ENCODE measurements around the gene MMP2. TPM values are rescaled to one million over a fixed set of nuclear protein-coding genes. Genes with fewer than 3 reads are reported as not detected.
A peak's percentile ranks its signal among the peaks of the same experiment; 100 is the strongest.

MMP2 gene
- total RNA-seq, 2 donors from 2014 or later, result not detected

GRCh38 chr16:55453909-55454308 lies 25.1 kb upstream of the MMP2 start:
- Mint-ChIP-seq H3K36me3 (ENCODE audit: insufficient read depth in 2 of 2) (no peaks in the 10 kb centered on the region), H3K4me3 (no peak overlapping the region), H3K4me1 (ENCODE audit: low read depth) (no peaks in the 10 kb centered on the region), H3K27me3 (ENCODE audit: low read depth) (no peaks in the 10 kb centered on the region), H3K9me3 (no peaks in the 10 kb centered on the region), H3K27ac (no peak overlapping the region)
- ATAC-seq (replicated peaks in 1 of 2) (no peak), DNase-seq (no peak)

- H3K9me3 Mint-ChIP-seq, result no peaks in the 10 kb centered on the region
- no peaks in the 10 kb centered on the region for H3K27me3 Mint-ChIP-seq (ENCODE audit: low read depth)
- no peak for DNase-seq
- ATAC-seq (replicated peaks in 1 of 2), result no peak
- no peak overlapping the region for H3K27ac Mint-ChIP-seq
- no peaks in the 10 kb centered on the region for H3K36me3 Mint-ChIP-seq (ENCODE audit: insufficient read depth in 2 of 2)
- H3K4me1 Mint-ChIP-seq (ENCODE audit: low read depth), result no peaks in the 10 kb centered on the region
- no peak overlapping the region for H3K4me3 Mint-ChIP-seq
Measured at GRCh38 chr16:55454861-55455260, 24.1 kb upstream of the MMP2 start.

GRCh38 chr16:55462241-55462640 lies 16.8 kb upstream of the MMP2 start:
- Mint-ChIP-seq H3K9me3 (no peaks in the 10 kb centered on the region), H3K36me3 (ENCODE audit: insufficient read depth in 2 of 2) (no peaks in the 10 kb centered on the region)
- DNase-seq, result no peak

GRCh38 chr16:55464375-55464774 lies 14.6 kb upstream of the MMP2 start:
- peaks cover 21% of the 10 kb centered on the region for H3K27me3 Mint-ChIP-seq (ENCODE audit: low read depth)
- H3K27ac Mint-ChIP-seq, result no peak overlapping the region
- ATAC-seq (replicated peaks in 1 of 2), result no peak

More at GRCh38 chr16:55462241-55462640, 16.8 kb upstream of the MMP2 start:
- H3K27ac Mint-ChIP-seq, result no peak overlapping the region
- H3K4me1 Mint-ChIP-seq (ENCODE audit: low read depth), result no peaks in the 10 kb centered on the region
- peaks cover 16% of the 10 kb centered on the region for H3K27me3 Mint-ChIP-seq (ENCODE audit: low read depth)
- no peak overlapping the region for H3K4me3 Mint-ChIP-seq
- no peak for ATAC-seq (replicated peaks in 1 of 2)

GRCh38 chr16:55465077-55465896 lies 13.7 kb upstream of the MMP2 start:
- Mint-ChIP-seq H3K4me1 (ENCODE audit: low read depth) (no peaks in the 10 kb centered on the region), H3K36me3 (ENCODE audit: insufficient read depth in 2 of 2) (no peaks in the 10 kb centered on the region)

More at GRCh38 chr16:55464375-55464774, 14.6 kb upstream of the MMP2 start:
- Mint-ChIP-seq H3K4me1 (ENCODE audit: low read depth) (no peaks in the 10 kb centered on the region), H3K9me3 (no peaks in the 10 kb centered on the region), H3K36me3 (ENCODE audit: insufficient read depth in 2 of 2) (no peaks in the 10 kb centered on the region), H3K4me3 (no peak overlapping the region)
- DNase-seq, result no peak

GRCh38 chr16:55466209-55466608 lies 12.8 kb upstream of the MMP2 start:
- DNase-seq, result no peak
- ATAC-seq (replicated peaks in 1 of 2), result no peak
- no peaks in the 10 kb centered on the region for H3K36me3 Mint-ChIP-seq (ENCODE audit: insufficient read depth in 2 of 2)
- H3K9me3 Mint-ChIP-seq, result no peaks in the 10 kb centered on the region
- no peak overlapping the region for H3K27ac Mint-ChIP-seq
- peaks cover 4% of the 10 kb centered on the region for H3K4me1 Mint-ChIP-seq (ENCODE audit: low read depth)
- H3K27me3 Mint-ChIP-seq (ENCODE audit: low read depth), result peaks cover 23% of the 10 kb centered on the region
- H3K4me3 Mint-ChIP-seq, result no peak overlapping the region

More at GRCh38 chr16:55465077-55465896, 13.7 kb upstream of the MMP2 start:
- Mint-ChIP-seq H3K9me3 (no peaks in the 10 kb centered on the region), H3K27me3 (ENCODE audit: low read depth) (peaks cover 23% of the 10 kb centered on the region), H3K4me3 (no peak overlapping the region), H3K27ac (no peak overlapping the region)
- DNase-seq (peak; percentile 85 to 86), ATAC-seq (replicated peaks in 1 of 2) (peak; percentile 93 to 94)

- H3K27me3 Mint-ChIP-seq (ENCODE audit: low read depth), result peaks cover 27% of the 10 kb centered on the region
Measured at GRCh38 chr16:55467898-55468297, 11.1 kb upstream of the MMP2 start.

GRCh38 chr16:55468352-55468990 lies 10.5 kb upstream of the MMP2 start:
- Mint-ChIP-seq H3K4me3 (no peak overlapping the region), H3K36me3 (ENCODE audit: insufficient read depth in 2 of 2) (no peaks in the 10 kb centered on the region), H3K9me3 (no peaks in the 10 kb centered on the region), H3K4me1 (ENCODE audit: low read depth) (peaks cover 21% of the 10 kb centered on the region), H3K27ac (no peak overlapping the region), H3K27me3 (ENCODE audit: low read depth) (peaks cover 33% of the 10 kb centered on the region)
- no peak for DNase-seq
- no peak for ATAC-seq (replicated peaks in 1 of 2)

More at GRCh38 chr16:55467898-55468297, 11.1 kb upstream of the MMP2 start:
- H3K9me3 Mint-ChIP-seq, result no peaks in the 10 kb centered on the region
- H3K4me1 Mint-ChIP-seq (ENCODE audit: low read depth), result peaks cover 18% of the 10 kb centered on the region
- DNase-seq (no peak), ATAC-seq (replicated peaks in 1 of 2) (no peak)
- no peak overlapping the region for H3K4me3 Mint-ChIP-seq
- H3K36me3 Mint-ChIP-seq (ENCODE audit: insufficient read depth in 2 of 2), result no peaks in the 10 kb centered on the region
- no peak overlapping the region for H3K27ac Mint-ChIP-seq

- H3K36me3 Mint-ChIP-seq (ENCODE audit: insufficient read depth in 2 of 2), result no peaks in the 10 kb centered on the region
- H3K27ac Mint-ChIP-seq, result no peak overlapping the region
- H3K27me3 Mint-ChIP-seq (ENCODE audit: low read depth), result peaks cover 37% of the 10 kb centered on the region
- ATAC-seq (replicated peaks in 1 of 2) (no peak), DNase-seq (no peak)
- H3K9me3 Mint-ChIP-seq, result no peaks in the 10 kb centered on the region
- no peak overlapping the region for H3K4me3 Mint-ChIP-seq
- peaks cover 21% of the 10 kb centered on the region for H3K4me1 Mint-ChIP-seq (ENCODE audit: low read depth)
Measured at GRCh38 chr16:55469821-55470532, 9.0 kb upstream of the MMP2 start.

GRCh38 chr16:55470533-55471371 lies 8.2 kb upstream of the MMP2 start:
- peak overlapping the region; percentile 18 to 53 for H3K4me3 Mint-ChIP-seq
- H3K36me3 Mint-ChIP-seq (ENCODE audit: insufficient read depth in 2 of 2), result no peaks in the 10 kb centered on the region
- peaks cover 21% of the 10 kb centered on the region for H3K4me1 Mint-ChIP-seq (ENCODE audit: low read depth)
- DNase-seq, result no peak
- peaks cover 43% of the 10 kb centered on the region for H3K27me3 Mint-ChIP-seq (ENCODE audit: low read depth)
- H3K9me3 Mint-ChIP-seq, result no peaks in the 10 kb centered on the region
- ATAC-seq (replicated peaks in 1 of 2), result peak in 1 of 2 donors; percentile 33
- peak overlapping the region; percentile 71 for H3K27ac Mint-ChIP-seq

- Mint-ChIP-seq H3K27ac (peak overlapping the region; percentile 71), H3K36me3 (ENCODE audit: insufficient read depth in 2 of 2) (no peaks in the 10 kb centered on the region), H3K9me3 (no peaks in the 10 kb centered on the region), H3K4me3 (peak overlapping the region; percentile 18 to 53), H3K4me1 (ENCODE audit: low read depth) (peaks cover 21% of the 10 kb centered on the region), H3K27me3 (ENCODE audit: low read depth) (peaks cover 49% of the 10 kb centered on the region)
- ATAC-seq (replicated peaks in 1 of 2) (peak; percentile 98), DNase-seq (peak; percentile 38 to 58)
Measured at GRCh38 chr16:55471448-55472097, 7.4 kb upstream of the MMP2 start.

GRCh38 chr16:55473587-55473986 lies 5.4 kb upstream of the MMP2 start:
- Mint-ChIP-seq H3K27ac (no peak overlapping the region), H3K9me3 (no peaks in the 10 kb centered on the region), H3K36me3 (ENCODE audit: insufficient read depth in 2 of 2) (no peaks in the 10 kb centered on the region), H3K4me1 (ENCODE audit: low read depth) (peaks cover 21% of the 10 kb centered on the region), H3K27me3 (ENCODE audit: low read depth) (peaks cover 59% of the 10 kb centered on the region), H3K4me3 (no peak overlapping the region)
- DNase-seq (no peak), ATAC-seq (replicated peaks in 1 of 2) (no peak)
